GM12891 (cell line): ENCODE results near the gene MDGA2.

ENCODE experiments used
- POLR2A ChIP-seq: IDR thresholded peaks from 2 replicates; pipeline ENCODE4 v1.6.1; 2011; ENCODE audit warnings: low read depth, low read length, control low read depth
- POLR2AphosphoS5 ChIP-seq: IDR thresholded peaks from 2 replicates; pipeline ENCODE4 v1.6.1; 2011; ENCODE audit warnings: low read depth, low read length, control low read depth
- POU2F2 ChIP-seq: IDR thresholded peaks from 2 replicates; pipeline ENCODE4 v1.6.1; 2011; ENCODE audit warnings: low read depth, mild to moderate bottlenecking, control low read depth, low read length, moderate library complexity
- SPI1 ChIP-seq: IDR thresholded peaks from 2 replicates; pipeline ENCODE4 v1.6.1; 2011; ENCODE audit warnings: low read depth, low read length, control low read depth
- TAF1 ChIP-seq: IDR thresholded peaks from 2 replicates; pipeline ENCODE4 v1.6.1; 2011; ENCODE audit warnings: low read depth, low read length, control low read depth

- TF ChIP-seq POLR2AphosphoS5 (no peak), TAF1 (no peak), POLR2A (no peak), POU2F2 (no peak), SPI1 (no peak)
These were observed 772.6 kb downstream of the MDGA2 start for GRCh38 chr14:46902837-46903236.
